HEK293 (cell line): ENCODE data around the gene TOP3B.

Source experiments
- CTCF ChIA-PET: fragments of 350-600 bp; formaldehyde crosslinking; extraction: SDS; loops from one replicate; lab custom pipeline; 2021; ENCODE audit warnings: antibody characterized with exemption; lab: Yijun Ruan, JAX
- POLR2A ChIA-PET: fragments of 300-600 bp; formaldehyde crosslinking; extraction: SDS; loops from one replicate; lab custom pipeline; 2020; ENCODE audit warnings: antibody characterized with exemption, inconsistent platforms; lab: Yijun Ruan, JAX
- H3K27ac ChIP-seq: fragments of 200-500 bp; sonication (Bioruptor generic); 2 replicates; pipeline ENCODE4 v1.5.1; 2014; ENCODE audit warnings: low read depth, low read length, control low read depth, inconsistent platforms; ENCODE audit errors: extremely low read depth
- H3K36me3 ChIP-seq, 2 experiments: fragments of 200-500 bp in 1 of 2; sonication (Bioruptor generic) in 1 of 2; 1 replicate in 1 of 2; 2 replicates in 1 of 2; pipeline ENCODE4 v1.5.1; 2014 to 2017; ENCODE audit warnings: inconsistent platforms in 2 of 2, low read length in 2 of 2; ENCODE audit not compliant: control insufficient read depth in 2 of 2, insufficient read depth in 1 of 2
- H3K4me1 ChIP-seq: fragments of 200-500 bp; sonication (Bioruptor generic); 2 replicates; pipeline ENCODE4 v1.5.1; 2014; ENCODE audit warnings: mild to moderate bottlenecking, low read length, inconsistent platforms; ENCODE audit not compliant: control insufficient read depth, insufficient read depth
- H3K4me3 ChIP-seq: 2 replicates; pipeline ENCODE4 v1.5.1; 2011; ENCODE audit warnings: low read depth, mild to moderate bottlenecking, control low read depth, low read length, moderate library complexity
- H3K9me3 ChIP-seq: fragments of 200-500 bp; sonication (Bioruptor generic); 2 replicates; pipeline ENCODE4 v1.5.1; 2014; ENCODE audit warnings: low read depth, low read length, inconsistent platforms; ENCODE audit not compliant: control insufficient read depth, insufficient read depth
- AEBP2 ChIP-seq: fragments of 450-650 bp; formaldehyde crosslinking; IDR thresholded peaks from 2 replicates; pipeline ENCODE4 v1.5.1; 2016; ENCODE audit warnings: missing biosample characterization, missing genetic modification characterization, borderline replicate concordance
- EGR2 ChIP-seq: fragments of 450-650 bp; formaldehyde crosslinking; IDR thresholded peaks from 2 replicates; pipeline ENCODE4 v1.5.1; 2016; ENCODE audit warnings: low read depth, missing biosample characterization, missing genetic modification characterization
- PRDM10 ChIP-seq: fragments of 450-650 bp; formaldehyde crosslinking; IDR thresholded peaks from 2 replicates; pipeline ENCODE4 v1.5.1; 2016; ENCODE audit warnings: missing biosample characterization, missing genetic modification characterization
- ZFHX2 ChIP-seq: fragments of 450-650 bp; formaldehyde crosslinking; conservative IDR thresholded peaks from 2 replicates; pipeline ENCODE4 v1.5.1; 2016; ENCODE audit warnings: missing biosample characterization, missing genetic modification characterization
- ZIC2 ChIP-seq: fragments of 450-650 bp; formaldehyde crosslinking; IDR thresholded peaks from 2 replicates; pipeline ENCODE4 v1.5.1; 2016; ENCODE audit warnings: missing biosample characterization, missing genetic modification characterization
- ZNF10 ChIP-seq: fragments of 450-650 bp; formaldehyde crosslinking; IDR thresholded peaks from 2 replicates; pipeline ENCODE4 v1.5.1; 2017; ENCODE audit warnings: missing biosample characterization, missing genetic modification characterization
- ZNF274 ChIP-seq, 2 experiments: fragments of 200-500 bp in 1 of 2; fragments of 450-650 bp in 1 of 2; sonication (Bioruptor generic) in 1 of 2; formaldehyde crosslinking in 1 of 2; IDR thresholded peaks; 2 replicates each; pipeline versions ENCODE4 v1.5.1 to v1.6.1; 2014 to 2016; ENCODE audit warnings: borderline replicate concordance in 1 of 2, inconsistent platforms in 1 of 2, low read length in 1 of 2, missing biosample characterization in 1 of 2, missing genetic modification characterization in 1 of 2
- ZNF335 ChIP-seq: fragments of 450-650 bp; formaldehyde crosslinking; conservative IDR thresholded peaks from 2 replicates; pipeline ENCODE4 v1.5.1; 2016; ENCODE audit warnings: missing biosample characterization, missing genetic modification characterization
- ZNF623 ChIP-seq: fragments of 450-650 bp; formaldehyde crosslinking; IDR thresholded peaks from 2 replicates; pipeline ENCODE4 v1.5.1; 2016; ENCODE audit warnings: missing biosample characterization, missing genetic modification characterization
- ZNF654 ChIP-seq: fragments of 450-650 bp; formaldehyde crosslinking; IDR thresholded peaks from 2 replicates; pipeline ENCODE4 v1.5.1; 2016; ENCODE audit warnings: low read depth, missing biosample characterization, missing genetic modification characterization
- TF ChIP-seq, protein P1 (sequence below): fragments of 450-650 bp; formaldehyde crosslinking; IDR thresholded peaks from 2 replicates; pipeline ENCODE4 v1.5.1; 2017; ENCODE audit warnings: missing biosample characterization, missing genetic modification characterization
- TF ChIP-seq, protein P2 (sequence below): fragments of 450-650 bp; formaldehyde crosslinking; IDR thresholded peaks from 2 replicates; pipeline ENCODE4 v1.5.1; 2016; ENCODE audit warnings: missing biosample characterization, missing genetic modification characterization

Gene TOP3B

DNA sequence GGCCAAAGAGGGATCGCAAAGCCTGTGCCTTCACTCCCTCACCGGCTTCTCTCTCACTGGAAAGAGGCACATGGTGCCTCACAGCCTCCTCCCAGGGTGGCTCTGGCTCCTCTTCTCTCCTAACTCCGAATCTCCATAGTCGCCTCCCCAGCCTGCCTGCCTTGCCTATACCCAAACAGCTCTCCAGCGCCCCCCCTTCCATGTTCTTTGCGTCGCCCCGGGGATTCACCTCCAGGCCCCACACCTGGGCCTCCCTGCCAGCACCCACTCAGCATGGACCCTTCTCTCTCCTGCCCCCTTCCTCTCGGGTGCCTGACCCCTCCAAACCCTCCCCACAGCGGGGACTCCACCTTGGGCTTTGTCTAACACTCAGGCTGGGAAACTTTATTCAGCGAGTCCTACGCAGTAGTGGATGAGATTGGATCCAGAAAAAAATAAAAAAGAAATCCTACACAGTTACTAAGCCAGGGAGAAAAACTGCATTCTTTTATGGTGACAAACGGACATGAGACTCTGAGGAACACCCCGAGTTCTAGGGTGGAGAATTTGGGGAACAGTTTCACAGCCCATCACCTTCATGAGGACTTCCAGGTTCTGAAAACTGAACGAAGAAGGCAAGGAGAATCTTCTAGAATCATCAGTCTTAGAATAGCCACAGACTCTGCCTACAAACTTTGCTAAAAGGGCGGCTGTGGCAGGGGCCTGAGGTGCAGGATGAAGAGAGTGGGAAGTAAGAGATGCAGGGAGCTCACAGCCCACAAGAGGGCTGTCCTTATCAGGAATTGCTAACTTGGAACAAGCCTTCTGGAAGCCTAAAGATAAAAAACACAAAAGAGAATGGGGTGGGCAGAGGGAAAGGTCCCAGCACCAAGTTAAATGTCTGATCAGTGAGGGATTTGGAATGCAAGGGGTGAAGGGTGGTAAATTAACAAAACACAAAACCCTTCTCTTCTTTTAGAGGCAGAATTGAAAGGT, 35.3 kb downstream of the TOP3B start:
- Histone ChIP-seq H3K36me3 (peaks cover 0 to 41% of the 10 kb centered on the region in 2 experiments; a peak in 1 of 3 replicates), H3K4me1 (no peaks in the 10 kb centered on the region), H3K9me3 (no peaks in the 10 kb centered on the region), H3K4me3 (no peak overlapping the region), H3K27ac (no peak overlapping the region)
- TF ChIP-seq ZNF654 (tag by site-specific recombination) = peak; percentile 27
- peak; percentile 30; the same call in 1 of the 2 replicates for TF ChIP-seq PRDM10
- peak; percentile 47 for TF ChIP-seq ZIC2 (tag by site-specific recombination)
- no peak for TF ChIP-seq ZNF274 (IDR thresholded peaks at IDR 0.05; ENCODE audit: low read length)
- no peak for TF ChIP-seq ZNF274 (tag by site-specific recombination; IDR thresholded peaks at IDR 0.05; ENCODE audit: borderline replicate concordance)
- TF ChIP-seq, protein P1, sequence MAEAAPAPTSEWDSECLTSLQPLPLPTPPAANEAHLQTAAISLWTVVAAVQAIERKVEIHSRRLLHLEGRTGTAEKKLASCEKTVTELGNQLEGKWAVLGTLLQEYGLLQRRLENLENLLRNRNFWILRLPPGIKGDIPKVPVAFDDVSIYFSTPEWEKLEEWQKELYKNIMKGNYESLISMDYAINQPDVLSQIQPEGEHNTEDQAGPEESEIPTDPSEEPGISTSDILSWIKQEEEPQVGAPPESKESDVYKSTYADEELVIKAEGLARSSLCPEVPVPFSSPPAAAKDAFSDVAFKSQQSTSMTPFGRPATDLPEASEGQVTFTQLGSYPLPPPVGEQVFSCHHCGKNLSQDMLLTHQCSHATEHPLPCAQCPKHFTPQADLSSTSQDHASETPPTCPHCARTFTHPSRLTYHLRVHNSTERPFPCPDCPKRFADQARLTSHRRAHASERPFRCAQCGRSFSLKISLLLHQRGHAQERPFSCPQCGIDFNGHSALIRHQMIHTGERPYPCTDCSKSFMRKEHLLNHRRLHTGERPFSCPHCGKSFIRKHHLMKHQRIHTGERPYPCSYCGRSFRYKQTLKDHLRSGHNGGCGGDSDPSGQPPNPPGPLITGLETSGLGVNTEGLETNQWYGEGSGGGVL (tag by site-specific recombination) = no peak
- no peak for TF ChIP-seq ZNF10
- peak; percentile 25; the same call in 1 of the 2 replicates for TF ChIP-seq ZFHX2
- TF ChIP-seq ZNF623 (tag by site-specific recombination) = no peak
- TF ChIP-seq, protein P2, sequence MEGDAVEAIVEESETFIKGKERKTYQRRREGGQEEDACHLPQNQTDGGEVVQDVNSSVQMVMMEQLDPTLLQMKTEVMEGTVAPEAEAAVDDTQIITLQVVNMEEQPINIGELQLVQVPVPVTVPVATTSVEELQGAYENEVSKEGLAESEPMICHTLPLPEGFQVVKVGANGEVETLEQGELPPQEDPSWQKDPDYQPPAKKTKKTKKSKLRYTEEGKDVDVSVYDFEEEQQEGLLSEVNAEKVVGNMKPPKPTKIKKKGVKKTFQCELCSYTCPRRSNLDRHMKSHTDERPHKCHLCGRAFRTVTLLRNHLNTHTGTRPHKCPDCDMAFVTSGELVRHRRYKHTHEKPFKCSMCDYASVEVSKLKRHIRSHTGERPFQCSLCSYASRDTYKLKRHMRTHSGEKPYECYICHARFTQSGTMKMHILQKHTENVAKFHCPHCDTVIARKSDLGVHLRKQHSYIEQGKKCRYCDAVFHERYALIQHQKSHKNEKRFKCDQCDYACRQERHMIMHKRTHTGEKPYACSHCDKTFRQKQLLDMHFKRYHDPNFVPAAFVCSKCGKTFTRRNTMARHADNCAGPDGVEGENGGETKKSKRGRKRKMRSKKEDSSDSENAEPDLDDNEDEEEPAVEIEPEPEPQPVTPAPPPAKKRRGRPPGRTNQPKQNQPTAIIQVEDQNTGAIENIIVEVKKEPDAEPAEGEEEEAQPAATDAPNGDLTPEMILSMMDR = 0 out of 2 replicates have a peak, but pooled peaks have one; percentile 12
- TF ChIP-seq AEBP2 (tag by site-specific recombination) = no peak
- no peak for TF ChIP-seq ZNF335 (tag by site-specific recombination)
- TF ChIP-seq EGR2 (tag by site-specific recombination) = peak; percentile 50; the same call in 1 of the 2 replicates
- ChIA-PET POLR2A (interaction anchor here (0.6 kb wide), 2 partner anchors 226 to 711 kb away, joined by 4 to 5 read pairs; no protein-coding TSS in a partner anchor), CTCF (interaction anchor here (0.6 to 8.2 kb wide), 4 partner anchors 8 to 345 kb away, joined by 3 to 120 read pairs (median 4); no protein-coding TSS in a partner anchor)
